Mesendoderm (in vitro differentiated cells): ENCODE data around the gene FLVCR2.

Experiments used
- DNase-seq: peaks from one replicate; pipeline ENCODE4 v3.0.0; 2013
- H2AK5ac ChIP-seq: 2 replicates; pipeline ENCODE4 v1.6.1; 2013; ENCODE audit warnings: low read length, inconsistent platforms
- H2BK120ac ChIP-seq: 2 replicates; pipeline ENCODE4 v1.6.1; 2013; ENCODE audit warnings: low read depth, mild to moderate bottlenecking, low read length, moderate library complexity, mixed read lengths
- H2BK15ac ChIP-seq: replicated peaks from 2 replicates; pipeline ENCODE4 v1.6.1; 2013; ENCODE audit warnings: low read depth, mild to moderate bottlenecking, moderate library complexity
- H2BK5ac ChIP-seq: 2 replicates; pipeline ENCODE4 v1.6.1; 2013; ENCODE audit warnings: low read length, inconsistent platforms
- H3K18ac ChIP-seq: 2 replicates; pipeline ENCODE4 v1.6.1; 2013; ENCODE audit warnings: mild to moderate bottlenecking, low read length, mixed read lengths
- H3K23ac ChIP-seq: one replicate; pipeline ENCODE4 v1.6.1; 2013; ENCODE audit warnings: low read length
- H3K27ac ChIP-seq: 2 replicates; pipeline ENCODE4 v1.5.1; 2013; ENCODE audit warnings: low read depth, mild to moderate bottlenecking, inconsistent platforms, low read length, moderate library complexity
- H3K27me3 ChIP-seq: 2 replicates; pipeline ENCODE4 v1.6.1; 2013; ENCODE audit warnings: low read length, control low read depth, mild to moderate bottlenecking, inconsistent platforms; ENCODE audit not compliant: insufficient read depth, poor library complexity
- H3K36me3 ChIP-seq: 2 replicates; pipeline ENCODE4 v1.6.1; 2013; ENCODE audit warnings: low read length, inconsistent platforms; ENCODE audit not compliant: control insufficient read depth, insufficient read depth
- H3K4ac ChIP-seq: one replicate; pipeline ENCODE4 v1.6.1; 2013; ENCODE audit warnings: low read depth, mild to moderate bottlenecking, low read length, moderate library complexity
- H3K4me1 ChIP-seq: 2 replicates; pipeline ENCODE4 v1.6.1; 2013; ENCODE audit warnings: low read depth, low read length, inconsistent platforms; ENCODE audit not compliant: control insufficient read depth
- H3K4me2 ChIP-seq: 2 replicates; pipeline ENCODE4 v1.6.1; 2013; ENCODE audit warnings: low read length
- H3K4me3 ChIP-seq: 2 replicates; pipeline ENCODE4 v1.5.1; 2013; ENCODE audit warnings: mild to moderate bottlenecking, low read length
- H3K56ac ChIP-seq: one replicate; pipeline ENCODE4 v1.6.1; 2013; ENCODE audit warnings: low read length
- H3K79me1 ChIP-seq: 2 replicates; pipeline ENCODE4 v1.6.1; 2013; ENCODE audit warnings: low read length, inconsistent platforms
- H3K79me2 ChIP-seq: 2 replicates; pipeline ENCODE4 v1.6.1; 2013; ENCODE audit warnings: mild to moderate bottlenecking, low read length; ENCODE audit not compliant: control insufficient read depth, insufficient read depth
- H3K9ac ChIP-seq: 2 replicates; pipeline ENCODE4 v1.6.1; 2013; ENCODE audit warnings: low read length, inconsistent platforms
- H4K5ac ChIP-seq: one replicate; pipeline ENCODE4 v1.6.1; 2013; ENCODE audit warnings: low read length
- H4K8ac ChIP-seq: one replicate; pipeline ENCODE4 v1.6.1; 2013; ENCODE audit warnings: low read depth, mild to moderate bottlenecking, control low read depth, low read length, moderate library complexity
- WGBS: extraction: QIAGEN DNeasy Blood & Tissue Kit; methylation state at CpG from one replicate; pipeline ENCODE4 v1.1.7; 2013; ENCODE audit warnings: low lambda C conversion rate, missing lambda C conversion rate; ENCODE audit not compliant: insufficient coverage; ENCODE audit errors: extremely low coverage; 5-methylcytosine and 5-hydroxymethylcytosine counted together

FLVCR2 gene

GRCh38 chr14:75566321-75566720 is 12.1 kb upstream of the FLVCR2 start:
- WGBS: no CpG with 5 or more reads among the region's 4 CpGs
- no peak for DNase-seq
- no peaks in the 10 kb centered on the region for H3K27me3 ChIP-seq
- H3K56ac ChIP-seq: no peak overlapping the region
- H3K79me2 ChIP-seq: no peaks in the 10 kb centered on the region
- H3K27ac ChIP-seq: no peak overlapping the region
- no peak overlapping the region for H4K8ac ChIP-seq
- H3K4me2 ChIP-seq: no peak overlapping the region
- no peak overlapping the region for H3K18ac ChIP-seq
- H2BK15ac ChIP-seq: no peak overlapping the region
- H4K5ac ChIP-seq: no peak overlapping the region
- no peak overlapping the region for H3K4me3 ChIP-seq
- H3K9ac ChIP-seq: no peak overlapping the region
- no peak overlapping the region for H3K4ac ChIP-seq
- no peaks in the 10 kb centered on the region for H3K4me1 ChIP-seq
- H2BK5ac ChIP-seq: no peak overlapping the region
- H3K36me3 ChIP-seq: no peaks in the 10 kb centered on the region
- H3K23ac ChIP-seq: no peak overlapping the region
- H2BK120ac ChIP-seq: no peak overlapping the region
- H3K79me1 ChIP-seq: no peaks in the 10 kb centered on the region
- no peak overlapping the region for H2AK5ac ChIP-seq

- H3K27me3 ChIP-seq: no peaks in the 10 kb centered on the region
- no peak overlapping the region for H3K56ac ChIP-seq
- H3K9ac ChIP-seq: no peak overlapping the region
- H2BK120ac ChIP-seq: no peak overlapping the region
- no peak overlapping the region for H3K18ac ChIP-seq
- WGBS: no CpG with 5 or more reads among the region's 8 CpGs
- H2BK15ac ChIP-seq: no peak overlapping the region
- H3K36me3 ChIP-seq: no peaks in the 10 kb centered on the region
- H4K8ac ChIP-seq: no peak overlapping the region
- no peak overlapping the region for H2AK5ac ChIP-seq
- H2BK5ac ChIP-seq: no peak overlapping the region
- no peak overlapping the region for H3K23ac ChIP-seq
- H4K5ac ChIP-seq: no peak overlapping the region
- no peak for DNase-seq
- H3K4me2 ChIP-seq: no peak overlapping the region
- no peaks in the 10 kb centered on the region for H3K79me1 ChIP-seq
- H3K4me3 ChIP-seq: no peak overlapping the region
- no peaks in the 10 kb centered on the region for H3K79me2 ChIP-seq
- H3K27ac ChIP-seq: no peak overlapping the region
- H3K4me1 ChIP-seq: no peaks in the 10 kb centered on the region
- no peak overlapping the region for H3K4ac ChIP-seq
These were observed 11.7 kb upstream of the FLVCR2 start for GRCh38 chr14:75566752-75567151.

GRCh38 chr14:75568140-75568539 is 10.3 kb upstream of the FLVCR2 start:
- Histone ChIP-seq H4K8ac (no peak overlapping the region), H3K56ac (no peak overlapping the region), H3K4ac (no peak overlapping the region), H2BK120ac (no peak overlapping the region), H2AK5ac (no peak overlapping the region), H4K5ac (no peak overlapping the region), H2BK5ac (no peak overlapping the region), H3K4me1 (no peaks in the 10 kb centered on the region), H3K27me3 (no peaks in the 10 kb centered on the region), H3K9ac (no peak overlapping the region), H3K4me3 (no peak overlapping the region), H3K18ac (no peak overlapping the region), H2BK15ac (no peak overlapping the region), H3K79me2 (no peaks in the 10 kb centered on the region), H3K79me1 (no peaks in the 10 kb centered on the region), H3K36me3 (no peaks in the 10 kb centered on the region), H3K27ac (no peak overlapping the region), H3K4me2 (no peak overlapping the region), H3K23ac (no peak overlapping the region)
- no CpG with 5 or more reads among the region's 7 CpGs for WGBS
- no peak for DNase-seq

- Histone ChIP-seq H3K56ac (no peak overlapping the region), H3K4me3 (no peak overlapping the region), H3K4me1 (no peaks in the 10 kb centered on the region), H2BK120ac (no peak overlapping the region), H3K36me3 (no peaks in the 10 kb centered on the region), H3K4me2 (no peak overlapping the region), H2BK15ac (no peak overlapping the region), H3K79me2 (no peaks in the 10 kb centered on the region), H3K79me1 (no peaks in the 10 kb centered on the region), H3K4ac (no peak overlapping the region), H3K23ac (no peak overlapping the region), H2AK5ac (no peak overlapping the region), H3K18ac (no peak overlapping the region), H3K27me3 (no peaks in the 10 kb centered on the region), H3K27ac (no peak overlapping the region), H4K5ac (no peak overlapping the region), H3K9ac (no peak overlapping the region), H2BK5ac (no peak overlapping the region), H4K8ac (no peak overlapping the region)
- DNase-seq: no peak
- WGBS: no CpG with 5 or more reads among the region's 6 CpGs
These were observed 9.6 kb upstream of the FLVCR2 start for GRCh38 chr14:75568791-75569190.

- Histone ChIP-seq H3K79me1 (no peaks in the 10 kb centered on the region), H3K4me1 (no peaks in the 10 kb centered on the region), H3K36me3 (no peaks in the 10 kb centered on the region), H4K8ac (no peak overlapping the region), H3K9ac (no peak overlapping the region), H3K56ac (no peak overlapping the region), H2BK5ac (no peak overlapping the region), H3K23ac (no peak overlapping the region), H3K4me2 (no peak overlapping the region), H3K27me3 (no peaks in the 10 kb centered on the region), H2BK120ac (no peak overlapping the region), H2AK5ac (no peak overlapping the region), H3K4ac (no peak overlapping the region), H3K79me2 (no peaks in the 10 kb centered on the region), H3K4me3 (no peak overlapping the region), H3K27ac (no peak overlapping the region), H2BK15ac (no peak overlapping the region), H4K5ac (no peak overlapping the region), H3K18ac (no peak overlapping the region)
- DNase-seq: no peak
- WGBS: no CpG with 5 or more reads among the region's 2 CpGs
These were observed 7.6 kb upstream of the FLVCR2 start for GRCh38 chr14:75570797-75571196.

GRCh38 chr14:75572104-75572503 is 6.3 kb upstream of the FLVCR2 start:
- Histone ChIP-seq H3K79me1 (no peaks in the 10 kb centered on the region), H3K27me3 (no peaks in the 10 kb centered on the region), H2BK120ac (no peak overlapping the region), H3K79me2 (no peaks in the 10 kb centered on the region), H3K56ac (no peak overlapping the region), H4K8ac (no peak overlapping the region), H3K23ac (no peak overlapping the region), H4K5ac (no peak overlapping the region), H3K36me3 (no peaks in the 10 kb centered on the region), H3K4me1 (no peaks in the 10 kb centered on the region), H2BK5ac (no peak overlapping the region), H2AK5ac (no peak overlapping the region), H3K4me2 (no peak overlapping the region), H3K4me3 (no peak overlapping the region), H3K18ac (no peak overlapping the region), H2BK15ac (no peak overlapping the region), H3K4ac (no peak overlapping the region), H3K9ac (no peak overlapping the region), H3K27ac (no peak overlapping the region)
- WGBS: no CpG with 5 or more reads among the region's 6 CpGs
- DNase-seq: no peak
